ENCODE data around the gene TNFRSF1A.

The TNFRSF1A gene

DNA sequence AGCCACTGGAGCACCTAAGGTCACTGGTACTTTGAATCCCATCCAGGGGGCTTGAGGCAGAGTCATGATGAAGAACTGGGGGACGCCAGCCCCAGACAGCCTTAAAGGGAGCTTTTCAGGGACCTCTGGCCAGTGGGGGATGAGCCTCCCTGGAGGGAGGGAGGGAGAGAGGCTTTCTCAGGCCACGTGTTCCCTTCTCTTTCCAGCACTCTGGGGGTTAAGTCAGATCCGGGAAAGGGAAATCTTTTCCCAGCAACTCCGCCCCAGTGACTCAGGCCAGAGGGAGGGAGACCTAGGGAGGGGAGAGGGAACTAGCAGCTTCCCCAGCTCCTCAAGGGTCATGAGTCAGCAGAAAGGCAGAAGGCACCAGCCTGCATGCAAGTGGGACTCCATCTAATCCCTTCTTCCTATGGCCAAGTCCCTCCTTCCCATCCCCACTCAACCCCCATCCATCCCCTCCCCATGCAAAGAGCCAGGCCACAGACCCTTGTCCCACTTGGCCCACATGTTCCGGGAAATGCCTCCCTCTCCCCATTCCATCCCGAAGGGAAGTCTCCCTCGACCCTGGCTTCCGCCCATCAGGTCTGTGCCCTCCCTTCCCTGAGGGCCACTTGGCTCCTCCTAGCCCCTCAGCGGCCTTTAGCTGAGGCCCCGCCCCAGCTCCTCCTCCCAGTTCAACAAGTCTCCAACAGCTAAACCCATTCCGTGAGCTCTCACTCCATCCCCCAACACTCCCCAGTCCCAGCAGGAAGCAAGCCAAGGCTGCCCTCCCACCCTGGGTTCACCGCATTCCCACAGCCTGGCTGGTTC, 5.6 kb downstream of the TNFRSF1A start:
- peak; percentile 26 for DNase-seq

DNA sequence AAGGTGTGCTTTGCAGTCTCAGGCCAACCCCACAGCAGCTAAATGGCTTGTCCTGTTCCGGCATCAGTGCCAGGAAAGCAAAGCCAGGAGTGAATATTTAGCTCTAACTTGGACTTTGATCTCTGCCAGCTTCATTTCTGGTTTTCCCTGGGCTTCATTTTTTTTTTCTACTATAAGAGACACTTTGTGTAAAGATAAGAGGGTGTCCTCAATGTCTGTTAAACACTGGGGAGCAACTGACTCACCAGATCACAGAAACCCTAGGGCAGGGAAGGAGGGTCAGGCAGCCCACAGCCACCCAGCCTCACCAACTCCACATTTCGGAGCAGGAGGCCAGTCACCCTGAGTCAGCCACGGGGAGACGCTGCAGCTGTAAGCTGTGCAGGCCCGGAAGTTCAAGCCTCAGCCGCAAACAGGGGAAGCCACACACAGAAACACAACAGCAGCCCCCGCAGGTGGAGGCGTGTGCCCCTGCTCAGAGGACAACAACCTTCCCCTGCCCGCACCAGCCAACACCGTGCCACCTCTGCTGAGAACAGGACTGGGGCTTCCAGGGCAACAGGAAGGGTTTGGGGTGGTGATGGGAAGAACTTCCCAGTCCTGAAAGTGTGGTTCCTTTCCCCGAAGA, 6.3 kb downstream of the TNFRSF1A start:
- DNase-seq = peak; percentile 81

DNA sequence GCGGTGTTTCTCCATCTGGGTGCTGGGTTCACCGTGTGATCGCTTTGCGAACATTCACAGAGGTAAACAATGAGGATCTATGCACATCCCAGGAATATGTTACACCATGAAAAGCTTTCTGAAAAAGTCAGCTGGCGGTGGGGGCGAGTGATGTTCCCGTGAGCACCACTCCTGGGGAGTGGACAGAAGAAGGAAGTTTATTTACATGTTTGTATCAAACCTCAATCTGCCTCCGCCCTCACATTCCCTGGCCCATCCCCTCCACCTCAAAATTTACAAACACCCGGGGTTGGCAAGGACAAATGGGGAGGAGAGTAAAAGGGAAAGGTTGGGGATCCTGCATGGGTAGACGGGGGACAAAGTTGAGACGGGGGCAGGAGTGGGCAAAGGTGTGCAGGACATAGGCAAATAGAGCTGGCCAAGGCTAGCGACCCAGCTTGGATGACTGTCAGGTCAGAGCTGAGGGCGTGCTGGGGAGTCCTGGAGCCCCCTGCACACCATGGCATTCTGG, 6.9 kb downstream of the TNFRSF1A start:
- no peak for DNase-seq

DNA sequence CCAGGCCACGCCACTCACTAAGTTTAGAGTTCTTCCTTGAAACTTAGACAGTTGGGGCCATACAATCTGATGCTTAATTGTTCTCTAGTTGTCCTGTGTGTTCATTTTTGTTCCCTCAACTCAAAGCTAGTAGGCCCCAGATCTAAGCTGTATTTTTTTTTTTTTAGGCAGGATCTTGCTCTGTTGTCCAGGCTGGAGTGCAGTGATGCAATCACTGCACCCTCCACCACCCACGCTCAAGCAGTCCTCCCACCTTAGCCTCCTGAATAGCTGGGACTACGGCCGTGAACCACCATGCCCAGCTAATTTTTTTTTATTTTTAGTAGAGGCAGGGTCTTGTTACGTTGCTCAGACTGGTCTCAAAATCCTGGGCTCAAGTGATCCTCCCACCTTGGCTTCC, 7.5 kb downstream of the TNFRSF1A start:
- no peak for DNase-seq

DNA sequence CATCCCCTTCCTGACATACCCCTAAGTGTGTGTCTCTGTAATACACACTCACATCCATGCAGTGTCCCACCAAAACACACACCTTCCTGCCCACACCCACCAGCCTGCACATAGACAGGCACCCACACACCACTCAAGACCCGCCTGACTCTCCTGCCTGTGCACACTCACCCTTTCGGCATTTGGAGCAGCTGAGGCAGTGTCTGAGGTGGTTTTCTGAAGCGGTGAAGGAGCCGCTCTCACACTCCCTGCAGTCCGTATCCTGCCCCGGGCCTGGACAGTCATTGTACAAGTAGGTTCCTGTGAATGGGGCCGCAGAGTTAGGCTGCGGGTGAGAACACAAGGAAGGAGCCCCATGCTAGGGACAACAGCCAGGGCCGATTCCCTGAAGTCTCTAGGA, 8.3 kb downstream of the TNFRSF1A start:
- DNase-seq = no peak

DNA sequence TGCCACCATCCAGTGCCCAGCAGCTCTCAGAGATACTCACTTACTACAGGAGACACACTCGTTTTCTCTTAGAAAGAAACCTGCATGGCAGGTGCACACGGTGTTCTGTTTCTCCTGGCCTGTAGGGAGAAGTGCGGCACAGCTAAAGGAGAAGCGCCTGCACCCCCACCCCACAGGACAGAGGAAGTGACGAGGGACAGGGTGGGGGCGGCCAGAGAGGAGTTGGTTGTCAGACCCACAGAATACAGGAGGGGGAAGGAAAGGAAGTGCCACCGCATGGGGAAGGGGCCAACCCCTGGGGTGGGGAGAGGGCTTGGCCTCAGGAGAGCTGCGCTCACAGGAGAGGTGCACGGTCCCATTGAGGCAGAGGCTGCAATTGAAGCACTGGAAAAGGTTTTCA, 8.8 kb downstream of the TNFRSF1A start:
- no peak for DNase-seq

DNA sequence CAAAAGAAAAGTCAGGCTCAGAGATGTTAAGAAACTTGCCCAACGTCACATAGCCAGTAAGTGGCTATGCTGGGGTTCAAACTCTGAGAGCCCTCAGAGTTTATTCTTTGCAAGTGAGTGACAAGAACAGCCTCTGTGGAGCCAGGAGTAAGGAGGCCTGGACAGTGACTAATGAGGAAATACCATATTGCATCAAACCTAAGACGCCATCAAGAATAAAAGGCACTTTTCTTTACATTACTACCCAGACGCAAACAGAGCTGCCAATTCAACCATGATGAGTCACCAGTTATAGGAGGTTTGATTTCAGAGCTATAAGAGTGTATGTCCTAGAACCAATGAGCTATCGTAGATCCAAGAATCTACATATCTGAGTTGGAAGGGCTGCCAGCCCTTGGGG, 9.4 kb downstream of the TNFRSF1A start:
- DNase-seq = no peak

DNA sequence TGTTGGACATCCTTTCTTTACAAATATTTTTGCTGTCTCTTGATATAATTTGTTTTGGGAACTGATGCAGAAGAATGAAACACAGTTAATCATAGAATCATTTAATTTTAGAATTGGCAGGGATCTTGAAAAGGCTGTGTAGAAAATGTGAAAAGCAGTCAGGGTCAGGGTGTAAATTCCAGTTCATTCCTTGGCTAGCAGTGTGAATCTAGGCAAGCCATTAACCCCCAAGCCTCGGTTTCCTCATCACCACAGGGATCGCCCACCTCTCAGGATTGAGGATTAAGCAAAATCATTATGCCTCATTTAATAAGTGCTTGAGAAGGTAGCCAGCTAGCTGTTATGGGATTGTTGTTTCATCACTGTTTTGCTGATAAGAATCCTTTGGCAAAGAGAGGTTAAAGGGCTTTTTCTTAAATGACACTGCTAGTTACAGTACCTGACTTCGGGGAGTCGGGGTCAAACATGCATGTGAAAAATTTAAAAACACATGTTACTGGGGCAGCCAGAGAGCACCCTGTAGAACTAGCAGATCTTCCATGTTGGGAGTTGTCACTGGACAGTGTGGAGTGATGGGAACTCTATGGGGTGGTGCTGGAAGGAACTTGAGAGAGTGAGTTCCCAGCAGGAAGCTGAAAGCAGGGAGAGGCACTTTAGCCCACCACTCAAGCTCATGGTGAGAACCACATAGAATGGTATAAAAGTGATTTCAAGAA, 10.7 kb downstream of the TNFRSF1A start:
- no peak for DNase-seq

DNA sequence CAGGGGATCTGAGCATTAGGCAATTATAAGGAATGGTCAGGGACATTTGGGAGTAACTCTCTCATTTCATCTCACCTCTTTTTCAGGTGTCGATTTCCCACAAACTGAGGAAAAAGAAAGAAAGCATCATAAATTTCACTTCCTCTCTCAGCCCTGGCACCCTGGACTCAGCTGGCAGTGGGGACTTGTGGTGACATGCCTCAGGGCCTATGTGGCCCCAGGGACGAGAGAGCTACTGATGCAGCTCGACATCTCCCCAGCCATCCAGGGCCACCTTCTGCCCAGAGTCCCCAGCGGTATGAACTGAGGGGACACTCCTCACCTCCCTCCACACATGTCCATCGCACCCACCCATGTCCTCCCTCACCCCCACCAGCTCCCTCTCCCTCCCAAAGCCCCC, 11.7 kb downstream of the TNFRSF1A start:
- no peak for DNase-seq

DNA sequence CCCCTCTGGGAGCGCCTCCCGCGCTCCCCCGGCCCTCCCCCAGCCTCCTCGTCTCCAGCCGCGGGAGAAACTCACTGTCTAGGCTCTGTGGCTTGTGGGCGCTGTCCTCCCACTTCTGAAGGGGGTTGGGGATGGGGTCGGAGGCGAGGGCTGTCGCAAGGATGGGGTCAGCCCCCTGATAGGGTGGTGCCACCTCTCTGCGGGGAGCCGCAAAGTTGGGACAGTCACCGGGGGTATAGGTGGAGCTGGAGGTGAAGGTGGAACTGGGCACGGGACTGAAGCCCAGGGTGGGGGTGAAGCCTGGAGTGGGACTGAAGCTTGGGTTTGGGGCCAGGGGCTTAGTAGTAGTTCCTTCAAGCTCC, 12.2 kb downstream of the TNFRSF1A start:
- no peak for DNase-seq

DNA sequence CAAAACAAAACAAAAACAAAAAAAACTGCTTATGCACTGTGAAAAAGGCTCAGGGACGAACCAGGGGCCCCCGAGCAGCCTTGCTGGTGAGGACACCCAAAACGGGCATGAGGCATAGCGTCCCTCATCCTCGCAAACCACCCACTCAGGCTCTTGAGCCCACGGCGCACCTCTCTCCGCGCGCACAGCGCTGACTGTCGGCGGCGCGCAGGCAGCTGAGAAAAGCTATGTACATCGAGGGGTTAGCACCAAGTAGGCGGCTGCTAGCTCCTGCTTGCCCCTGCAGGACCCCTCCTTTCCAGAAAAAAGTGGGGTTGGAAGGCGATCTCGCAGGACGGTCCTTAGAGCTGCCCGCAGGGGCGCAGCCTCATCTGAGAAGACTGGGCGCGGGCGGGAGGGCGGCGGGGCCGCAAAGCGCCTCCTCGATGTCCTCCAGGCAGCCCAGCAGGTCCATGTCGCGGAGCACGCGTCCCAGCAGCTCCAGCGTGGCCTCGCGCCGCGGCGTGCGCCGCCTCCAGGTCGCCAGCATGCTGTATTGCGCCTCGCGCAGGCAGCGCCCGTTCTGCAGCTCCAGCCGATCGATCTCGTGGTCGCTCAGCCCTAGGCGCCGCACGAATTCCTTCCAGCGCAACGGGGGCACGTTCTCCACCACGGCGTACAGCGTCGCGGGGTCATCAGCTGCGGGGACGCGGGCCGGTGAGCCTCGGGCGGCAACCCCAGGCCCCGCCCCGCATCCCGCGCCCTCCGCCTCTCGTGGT, 12.8 kb downstream of the TNFRSF1A start:
- DNase-seq = no peak

DNA sequence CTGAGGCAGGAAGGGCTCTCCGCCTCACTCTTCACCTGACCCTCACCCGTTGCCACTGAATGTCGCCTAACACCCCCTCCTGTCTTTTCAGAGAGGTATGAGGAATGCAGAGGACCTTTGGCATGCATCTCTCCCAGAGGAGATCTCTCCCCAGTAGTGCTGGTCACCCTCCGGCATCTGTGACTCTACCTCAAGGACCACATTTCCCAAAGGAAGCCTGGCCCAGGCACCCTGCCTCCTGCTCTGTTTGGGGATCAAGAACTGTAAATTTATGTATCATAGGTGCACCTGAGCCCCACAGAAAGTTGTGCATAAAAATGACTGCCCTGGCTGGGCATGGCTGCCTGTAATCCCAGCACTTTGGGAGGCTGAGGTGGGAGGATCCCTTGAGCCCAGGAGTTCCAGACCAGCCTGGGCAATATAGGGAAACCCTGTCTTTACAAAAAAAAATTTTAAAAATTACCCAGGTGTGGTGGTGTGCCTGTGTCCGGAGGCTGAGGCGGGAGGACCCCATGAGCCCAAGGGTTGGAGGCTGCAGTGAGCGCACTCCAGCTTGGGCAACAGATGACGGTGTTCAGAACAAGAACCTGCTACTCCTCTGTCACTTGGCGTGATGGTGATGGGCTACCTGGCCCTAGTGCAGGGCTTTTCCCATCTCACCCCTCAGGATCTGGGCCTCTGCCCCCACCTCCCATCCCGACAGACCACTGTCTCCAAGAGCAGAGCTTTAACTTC, 13.7 kb downstream of the TNFRSF1A start:
- no peak for DNase-seq

DNA sequence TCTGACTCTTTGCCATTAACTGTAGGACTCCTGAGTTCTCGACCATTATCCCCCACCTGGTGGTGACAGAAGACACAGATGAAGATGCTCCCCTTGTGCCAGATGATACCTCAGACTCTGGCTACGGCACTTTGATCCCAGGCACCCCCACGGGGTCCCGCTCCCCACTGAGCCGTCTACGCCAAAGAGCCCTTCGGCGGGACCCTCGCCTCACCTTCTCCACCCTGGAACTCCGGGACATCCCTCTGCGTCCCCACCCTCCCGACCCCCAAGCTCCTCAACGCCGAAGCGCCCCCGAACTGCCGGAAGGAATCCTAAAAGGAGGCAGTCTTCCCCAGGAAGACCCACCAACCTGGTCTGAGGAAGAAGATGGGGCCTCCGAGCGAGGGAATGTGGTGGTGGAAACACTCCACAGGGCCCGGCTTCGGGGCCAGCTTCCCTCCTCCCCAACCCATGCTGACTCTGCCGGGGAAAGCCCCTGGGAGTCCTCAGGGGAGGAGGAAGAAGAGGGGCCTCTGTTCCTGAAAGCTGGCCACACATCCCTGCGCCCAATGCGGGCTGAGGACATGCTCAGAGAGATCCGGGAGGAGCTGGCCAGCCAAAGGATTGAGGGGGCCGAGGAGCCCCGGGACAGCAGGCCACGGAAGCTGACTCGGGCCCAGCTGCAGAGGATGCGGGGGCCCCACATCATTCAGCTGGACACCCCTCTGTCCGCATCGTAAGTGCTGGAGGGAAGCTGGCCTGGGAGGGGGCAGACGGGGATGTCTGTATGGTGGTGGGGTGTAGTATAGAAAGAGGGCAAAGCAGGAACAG, 14.4 kb downstream of the TNFRSF1A start:
- no peak for DNase-seq

DNA sequence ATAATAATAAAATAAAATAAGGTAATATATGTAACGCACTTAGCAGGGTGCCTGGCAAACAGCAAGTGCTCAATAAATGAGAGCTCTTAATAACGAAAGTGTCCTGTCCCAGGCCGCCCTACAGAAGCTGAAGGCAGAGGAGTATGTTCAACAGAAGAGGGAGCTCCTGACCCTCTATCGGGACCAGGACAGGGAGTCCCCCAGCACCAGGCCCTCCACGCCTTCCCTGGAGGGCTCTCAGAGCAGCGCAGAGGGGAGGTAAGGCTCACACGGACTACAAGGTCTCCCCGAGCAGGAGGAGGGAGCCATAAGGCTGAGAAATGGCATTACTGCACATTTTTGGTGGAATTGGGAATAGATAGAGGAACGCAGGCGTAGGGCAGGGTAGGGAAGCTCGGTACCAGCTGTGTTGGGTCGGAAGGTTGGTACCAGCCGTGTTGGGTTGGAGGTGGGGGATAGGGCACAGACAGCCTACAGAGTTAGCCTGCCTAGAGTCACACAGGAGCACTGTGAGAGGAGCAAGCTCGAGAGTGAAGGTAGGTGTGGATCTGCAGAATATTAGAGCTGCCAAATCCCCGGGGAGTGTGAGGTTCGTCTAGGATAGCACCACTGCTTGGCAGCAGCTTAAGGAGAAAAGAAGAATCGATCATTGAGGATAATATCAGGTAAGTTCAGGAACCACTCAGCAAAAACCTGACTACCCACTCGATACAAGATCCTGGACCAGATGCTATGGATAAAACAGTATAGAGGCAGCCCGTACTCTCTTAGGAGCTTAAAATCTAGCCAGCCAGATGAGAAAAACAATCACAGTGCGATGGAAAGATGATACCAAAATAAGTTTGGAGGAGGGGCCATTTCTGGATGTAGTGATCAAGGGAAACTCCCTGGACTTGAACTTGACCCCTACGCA, 15.3 kb downstream of the TNFRSF1A start:
- no peak for DNase-seq

DNA sequence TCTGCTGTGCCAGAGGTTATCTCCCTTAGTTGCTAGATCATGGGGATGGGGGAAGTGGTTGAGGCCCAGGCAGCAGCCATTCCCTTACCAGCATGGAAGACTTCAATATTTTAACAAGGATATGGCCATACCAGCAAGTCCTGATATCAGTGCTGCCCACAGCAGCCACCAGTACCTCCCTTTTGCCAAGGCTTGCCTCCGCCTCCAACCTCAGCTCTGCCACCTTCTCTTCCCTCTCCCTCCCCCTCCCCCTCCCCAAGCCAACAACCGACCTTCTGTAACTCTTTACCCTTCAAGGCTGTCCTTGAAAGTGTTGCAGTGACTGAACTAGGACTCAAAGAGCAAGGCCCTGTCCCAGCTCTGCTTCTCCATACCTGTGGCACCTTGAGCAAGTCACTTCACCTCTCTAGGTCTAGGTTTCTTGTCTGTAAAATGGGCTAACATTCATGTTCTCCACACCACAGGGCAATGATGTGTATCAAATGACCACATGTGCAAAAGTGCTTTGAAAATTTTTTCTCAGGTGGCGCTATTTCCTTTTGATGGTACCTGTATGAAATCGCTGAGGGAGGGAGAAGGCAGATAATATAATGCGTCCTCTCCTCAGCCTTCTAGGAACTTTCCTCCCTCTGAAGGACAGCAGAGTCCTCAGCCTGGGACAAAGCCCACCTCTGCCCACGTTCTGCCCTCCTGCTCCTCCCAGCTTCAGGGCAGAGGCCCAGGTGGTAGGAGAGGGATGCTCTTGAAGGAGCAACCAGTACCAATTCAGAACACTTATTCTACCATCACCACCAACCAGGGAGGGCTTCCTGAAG, 16.7 kb downstream of the TNFRSF1A start:
- no peak for DNase-seq

DNA sequence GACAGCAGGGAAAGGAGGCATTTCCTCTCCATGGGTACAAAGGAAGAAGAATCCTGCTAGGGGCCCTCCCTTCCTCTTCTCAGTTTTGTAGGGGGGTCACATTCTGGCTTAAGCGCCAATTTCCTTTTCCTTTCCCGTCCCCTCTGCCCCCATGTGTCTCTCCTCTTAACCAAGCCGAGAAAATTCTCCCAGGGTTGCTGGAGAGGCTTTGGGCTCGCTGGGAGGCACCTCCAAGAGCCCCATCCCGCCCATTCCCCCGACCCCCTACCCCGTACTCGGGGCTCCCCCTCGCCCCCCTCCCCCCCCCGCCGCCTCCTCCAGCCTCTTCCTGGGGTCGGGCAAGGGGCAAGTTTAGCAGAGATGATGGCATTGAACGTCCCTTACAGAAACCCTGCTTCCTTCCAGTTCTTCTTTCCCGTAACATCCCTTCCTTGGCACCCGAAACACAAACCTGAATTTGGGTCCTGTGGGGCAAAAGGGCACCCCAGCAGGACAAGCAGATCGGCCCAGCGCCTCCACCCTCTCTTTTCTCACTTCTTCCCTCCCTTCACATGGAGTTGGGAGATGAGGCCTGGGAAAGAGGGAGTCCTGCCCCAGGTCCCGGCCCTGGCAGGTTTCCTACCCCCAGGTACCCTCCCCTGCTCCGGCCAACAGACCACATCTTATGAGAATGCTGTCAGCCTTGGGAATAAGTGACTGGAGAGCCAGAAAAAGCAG, 17.7 kb downstream of the TNFRSF1A start:
- DNase-seq = no peak

DNA sequence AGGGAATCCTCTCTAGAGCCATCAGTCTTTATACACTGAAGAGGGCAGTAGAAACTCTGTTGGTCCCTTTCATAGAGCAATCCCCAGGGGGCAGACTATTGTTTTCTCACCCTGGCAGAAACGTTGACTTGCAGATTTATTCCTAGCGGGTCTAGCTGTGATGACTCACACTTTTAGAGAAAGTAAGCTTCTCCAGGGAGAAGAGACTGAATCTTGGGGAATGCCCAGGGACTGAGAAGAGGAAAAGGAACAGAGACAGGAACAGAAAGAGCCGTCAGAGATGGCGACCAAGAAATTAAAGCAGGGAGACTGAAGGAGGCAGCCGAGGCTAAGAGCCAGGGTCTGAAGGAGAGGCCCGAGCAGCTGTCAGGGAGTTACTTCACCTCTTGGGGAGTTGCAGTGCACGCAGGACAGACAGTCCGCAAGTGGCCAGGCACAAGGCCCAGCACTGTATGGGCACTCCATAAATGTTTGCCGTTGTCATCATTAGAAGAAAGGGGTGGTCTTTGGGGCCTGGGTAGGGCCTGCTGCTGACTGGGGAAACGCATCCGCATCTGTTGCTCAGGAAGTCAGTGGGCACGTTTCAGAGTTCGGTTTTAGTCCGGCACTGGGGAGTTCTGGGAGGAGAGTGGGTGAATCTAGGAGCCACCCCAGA, 18.4 kb downstream of the TNFRSF1A start:
- DNase-seq = peak; percentile 30

DNA sequence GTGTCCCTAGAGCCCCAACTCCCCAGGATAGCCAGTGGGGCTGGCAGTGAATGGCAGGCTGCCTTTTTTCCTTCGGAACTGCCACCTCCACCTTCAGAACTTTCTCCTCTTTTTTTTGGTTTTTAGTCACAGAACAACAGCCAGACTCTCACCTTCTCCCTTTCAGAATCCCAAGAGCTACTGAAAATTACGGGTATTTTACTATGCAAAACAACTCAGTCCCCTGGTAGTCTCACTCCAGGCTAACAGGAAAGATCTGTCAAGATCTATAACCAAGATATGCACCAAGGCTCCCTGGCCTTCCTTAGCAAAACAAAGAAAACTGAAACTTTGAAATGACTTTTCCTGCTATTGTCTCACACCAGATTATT, 18.9 kb downstream of the TNFRSF1A start:
- DNase-seq = no peak

All from activated CD4-positive, alpha-beta T cell treated with anti-CD3 and anti-CD28 coated beads, Interleukin-2, amount 50 U/mL, for 1 hour (primary cell).